Gastroesophageal sphincter (tissue), 4 donors: ENCODE results near the gene RHOH. TPM values are rescaled to one million over a fixed set of nuclear protein-coding genes. Genes with fewer than 3 reads are reported as not detected.

Experiments used
- ATAC-seq: fragments of 150-250 bp; one replicate; pipeline ENCODE4 v1.9.1; 2016; ENCODE audit warnings: mild to moderate bottlenecking, moderate library complexity
- H3K27ac ChIP-seq, 4 donors: fragments of 200-600 bp; sonication (generic) in 3 of 4; 1 replicate in 3 of 4; 2 replicates in 1 of 4; pipeline ENCODE4 v1.5.1; 2016 to 2019
- H3K27me3 ChIP-seq: fragments of 200-600 bp; sonication (generic); one replicate; pipeline ENCODE4 v1.5.1; 2019
- H3K36me3 ChIP-seq, 2 donors: fragments of 200-600 bp; sonication (generic); one replicate each; pipeline ENCODE4 v1.5.1; 2019; ENCODE audit warnings: control low read depth in 1 of 2
- H3K4me1 ChIP-seq, 3 donors: fragments of 200-600 bp; sonication (generic); 1 replicate in 2 of 3; 2 replicates in 1 of 3; pipeline ENCODE4 v1.5.1; 2016 to 2019; ENCODE audit warnings: control low read depth in 2 of 3
- H3K4me3 ChIP-seq, 2 donors: fragments of 200-600 bp; sonication (generic); one replicate each; pipeline ENCODE4 v1.5.1; 2019; ENCODE audit warnings: mild to moderate bottlenecking in 1 of 2, moderate library complexity in 1 of 2
- H3K9me3 ChIP-seq, 3 donors: fragments of 200-600 bp; sonication (generic); one replicate each; pipeline ENCODE4 v1.5.1; 2017 to 2019; ENCODE audit warnings: control low read depth in 2 of 3
- CTCF ChIP-seq, 4 experiments: fragments of 200-600 bp in 2 of 4; fragments of 450-650 bp in 2 of 4; sonication (generic) in 1 of 4; IDR thresholded peaks; one replicate each; pipeline ENCODE4 v1.5.1; 2017 to 2019; ENCODE audit warnings: antibody characterized with exemption in 4 of 4, mild to moderate bottlenecking in 2 of 4, moderate library complexity in 2 of 4
- EP300 ChIP-seq: sonication (generic); formaldehyde crosslinking; IDR thresholded peaks from one replicate; pipeline ENCODE4 v1.6.1; 2017; ENCODE audit warnings: antibody characterized with exemption, mild to moderate bottlenecking
- POLR2A ChIP-seq, 2 donors: fragments of 450-650 bp; IDR thresholded peaks; one replicate each; pipeline ENCODE4 v1.6.1; 2017; ENCODE audit warnings: antibody characterized with exemption in 2 of 2, mild to moderate bottlenecking in 2 of 2, moderate library complexity in 1 of 2
- POLR2AphosphoS5 ChIP-seq: sonication (generic); formaldehyde crosslinking; IDR thresholded peaks from one replicate; pipeline ENCODE4 v1.6.1; 2017; ENCODE audit warnings: antibody characterized with exemption
- WGBS, 2 donors: methylation state at CpG; one replicate each; pipeline ENCODE4 v1.1.5; 2018; ENCODE audit warnings: low coverage in 1 of 2; 5-methylcytosine and 5-hydroxymethylcytosine counted together
- total RNA-seq, 4 donors: library from RNA; depleted of rRNA; stranded (reverse); fragments of >200 nt; gene quantifications; one replicate each; pipeline ENCODE4 v1.1.0, GENCODE V29; 2016

RHOH gene
- total RNA-seq, 4 donors from 2014 or later = 0.42 to 4.4 (median 1.0) TPM

GRCh38 chr4:40246011-40246900 lies 49.4 kb downstream of the RHOH start:
- no peak for ATAC-seq
- Histone ChIP-seq H3K36me3 (no peaks in the 10 kb centered on the region), H3K27me3 (no peaks in the 10 kb centered on the region), H3K27ac (no peak overlapping the region), H3K4me3 (no peak overlapping the region), H3K9me3 (no peaks in the 10 kb centered on the region), H3K4me1 (no peaks in the 10 kb centered on the region)
- TF ChIP-seq POLR2A (IDR thresholded peaks at IDR 0.05) (no peak), CTCF (IDR thresholded peaks at IDR 0.05) (no peak), POLR2AphosphoS5 (no peak), EP300 (no peak)
- 65 to 91% methylated on average over 3 to 5 of the region's 9 CpGs for WGBS, 2 donors

DNA sequence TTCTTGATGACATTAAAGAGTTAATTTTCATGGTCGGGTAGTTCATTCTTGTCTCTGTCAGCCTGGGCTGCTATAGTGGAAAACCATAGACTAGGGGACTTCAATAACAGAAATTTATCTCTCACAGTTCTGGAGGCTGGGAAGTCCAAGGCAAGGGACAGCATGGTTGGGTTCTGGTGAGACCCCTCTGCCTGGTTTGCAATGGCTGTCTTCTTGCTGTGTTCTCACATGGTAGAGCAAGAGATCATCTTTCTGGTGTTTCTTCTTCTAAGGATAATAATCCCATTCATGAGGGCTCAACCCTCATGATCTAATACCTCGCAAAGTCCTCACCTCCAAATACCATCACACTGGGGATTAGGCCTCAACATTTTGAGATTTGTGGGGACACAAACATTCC lies 50.1 kb downstream of the RHOH start:
- H3K4me1 ChIP-seq = no peaks in the 10 kb centered on the region
- no peak for ATAC-seq
- no peak for TF ChIP-seq POLR2A (IDR thresholded peaks at IDR 0.05)
- TF ChIP-seq POLR2AphosphoS5 = no peak
- TF ChIP-seq EP300 = no peak
- no peak for TF ChIP-seq CTCF (IDR thresholded peaks at IDR 0.05)
- H3K9me3 ChIP-seq = no peaks in the 10 kb centered on the region
- 75 to 91% methylated on average over 2 of the region's 2 CpGs for WGBS, 2 donors
- H3K36me3 ChIP-seq = no peaks in the 10 kb centered on the region
- H3K27ac ChIP-seq = no peak overlapping the region
- no peak overlapping the region for H3K4me3 ChIP-seq
- no peaks in the 10 kb centered on the region for H3K27me3 ChIP-seq

GRCh38 chr4:40247350-40247749 lies 50.5 kb downstream of the RHOH start:
- Histone ChIP-seq H3K9me3 (no peaks in the 10 kb centered on the region), H3K27ac (no peak overlapping the region), H3K36me3 (no peaks in the 10 kb centered on the region), H3K27me3 (no peaks in the 10 kb centered on the region), H3K4me3 (no peak overlapping the region), H3K4me1 (no peaks in the 10 kb centered on the region)
- TF ChIP-seq CTCF (IDR thresholded peaks at IDR 0.05) (no peak), POLR2A (IDR thresholded peaks at IDR 0.05) (no peak), EP300 (no peak), POLR2AphosphoS5 (no peak)
- ATAC-seq = no peak
- 67 to 97% methylated on average over 4 of the region's 4 CpGs for WGBS, 2 donors

DNA sequence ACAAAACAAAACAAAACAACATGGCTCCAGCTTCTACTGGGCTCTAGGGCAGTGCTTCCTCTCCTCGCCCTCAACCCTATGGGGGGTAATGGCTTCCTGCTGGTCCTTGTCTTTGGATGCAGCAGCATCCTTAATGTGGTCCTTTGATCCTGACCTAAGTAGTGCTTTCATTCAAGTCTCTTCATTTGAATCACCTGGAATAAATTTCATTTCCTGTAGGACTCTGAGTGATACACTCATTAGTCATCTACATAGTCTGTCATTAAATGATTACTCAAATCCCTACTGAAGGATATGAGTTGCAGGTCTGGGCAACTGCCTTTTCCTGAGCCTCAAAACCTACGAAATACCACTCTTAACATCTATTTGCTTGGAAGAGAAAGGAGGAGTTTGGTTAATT lies 54.5 kb downstream of the RHOH start:
- no peak overlapping the region for H3K27ac ChIP-seq
- H3K4me1 ChIP-seq = no peaks in the 10 kb centered on the region
- ATAC-seq = no peak
- 69 to 78% methylated on average over 1 to 2 of the region's 2 CpGs for WGBS, 2 donors
- TF ChIP-seq CTCF (IDR thresholded peaks at IDR 0.05) (no peak), POLR2A (IDR thresholded peaks at IDR 0.05) (no peak)
- no peak overlapping the region for H3K4me3 ChIP-seq
- H3K27me3 ChIP-seq = no peaks in the 10 kb centered on the region
- no peaks in the 10 kb centered on the region for H3K36me3 ChIP-seq
- no peaks in the 10 kb centered on the region for H3K9me3 ChIP-seq

DNA sequence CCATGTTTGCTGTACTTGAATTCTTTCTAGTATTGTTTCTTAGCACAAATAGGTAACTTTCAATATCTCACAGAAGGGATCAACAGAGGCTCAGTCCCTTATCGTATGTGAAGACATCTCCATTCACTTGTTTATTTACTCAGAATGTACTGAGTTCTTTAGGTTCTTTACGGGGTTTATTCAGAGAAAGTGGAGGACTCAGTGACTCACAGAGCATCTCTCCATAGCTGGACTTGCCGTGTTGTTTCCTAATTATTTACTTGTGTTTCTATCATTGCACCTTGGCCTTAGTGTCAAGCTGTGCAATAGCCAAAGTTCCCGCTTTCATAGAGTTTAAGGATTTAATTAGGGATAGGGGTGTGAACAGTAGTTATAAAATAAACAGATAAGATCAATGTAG lies 57.1 kb downstream of the RHOH start:
- WGBS, 2 donors = 75 to 78% methylated on average over 3 of the region's 4 CpGs
- no peak for ATAC-seq
- H3K4me3 ChIP-seq = no peak overlapping the region
- H3K4me1 ChIP-seq = no peaks in the 10 kb centered on the region
- TF ChIP-seq EP300 = no peak
- TF ChIP-seq POLR2A (IDR thresholded peaks at IDR 0.05) = no peak
- H3K36me3 ChIP-seq = no peaks in the 10 kb centered on the region
- H3K27ac ChIP-seq = no peak overlapping the region
- no peaks in the 10 kb centered on the region for H3K9me3 ChIP-seq
- H3K27me3 ChIP-seq = no peaks in the 10 kb centered on the region
